Forelimb muscle (tissue), 1 donor: ENCODE data around the gene USP17L5. TPM values are rescaled to one million over a fixed set of nuclear protein-coding genes. Genes with fewer than 3 reads are reported as not detected.
"Not testable (repeated sequence)": the region's sequence is repeated elsewhere in the genome, so short reads cannot be mapped to it uniquely, and the experiment has no call there.

Experiments used
- DNase-seq: peaks from one replicate; pipeline ENCODE4 v3.0.0-alpha.2; 2013; ENCODE audit warnings: low read depth
- polyA plus RNA-seq: library from polyadenylated mRNA; unstranded; fragments of 120-200 nt; gene quantifications from one replicate; pipeline ENCODE4 v1.2.1, GENCODE V29; 2013; ENCODE audit not compliant: insufficient read length

The USP17L5 gene
- not detected for polyA plus RNA-seq

GRCh38 chr4:9339103-9339502 lies at the start of gene USP17L5:
USP17L5 (plus strand) TSS chr4:9339403; CDS start chr4:9339403, 0 bp downstream.
- DNase-seq = not testable (repeated sequence)

GRCh38 chr4:9324191-9324590 lies 15.0 kb upstream of the USP17L5 start:
- DNase-seq = not testable (repeated sequence)

- not testable (repeated sequence) for DNase-seq
These were observed 14.3 kb upstream of the USP17L5 start, which contains the start of gene USP17L24 for GRCh38 chr4:9324865-9325264. USP17L24 (plus strand) TSS chr4:9325165; CDS start chr4:9325165, 0 bp downstream.

- not testable (repeated sequence) for DNase-seq
These were observed 9.6 kb upstream of the USP17L5 start, which contains the start of gene USP17L25 for GRCh38 chr4:9329611-9330010. USP17L25 (plus strand) TSS chr4:9329911; CDS start chr4:9329911, 0 bp downstream.

- DNase-seq = not testable (repeated sequence)
These were observed 4.8 kb upstream of the USP17L5 start, which contains the start of gene USP17L26 for GRCh38 chr4:9334358-9334757. USP17L26 (plus strand) TSS chr4:9334658; CDS start chr4:9334658, 0 bp downstream.

GRCh38 chr4:9343848-9344247 lies 4.6 kb downstream of the USP17L5 start, which contains the start of gene USP17L27:
USP17L27 (plus strand) TSS chr4:9344148; CDS start chr4:9344148, 0 bp downstream.
- DNase-seq = not testable (repeated sequence)

- not testable (repeated sequence) for DNase-seq
These were observed 9.4 kb downstream of the USP17L5 start, which contains the start of gene USP17L28 for GRCh38 chr4:9348593-9348992. USP17L28 (plus strand) TSS chr4:9348893; CDS start chr4:9348893, 0 bp downstream.

- not testable (repeated sequence) for DNase-seq
These were observed 11.7 kb downstream of the USP17L5 start for GRCh38 chr4:9350866-9351265.

- DNase-seq = not testable (repeated sequence)
These were observed 14.1 kb downstream of the USP17L5 start, which contains the start of gene USP17L29 for GRCh38 chr4:9353338-9353737. USP17L29 (plus strand) TSS chr4:9353638; CDS start chr4:9353638, 0 bp downstream.

- not testable (repeated sequence) for DNase-seq
These were observed 23.6 kb downstream of the USP17L5 start, which contains the start of gene USP17L30 for GRCh38 chr4:9362829-9363228. USP17L30 (plus strand) TSS chr4:9363129; CDS start chr4:9363129, 0 bp downstream.

GRCh38 chr4:9379881-9380280 lies 40.7 kb downstream of the USP17L5 start:
- not testable (repeated sequence) for DNase-seq

GRCh38 chr4:9381012-9381534 lies 41.9 kb downstream of the USP17L5 start:
- DNase-seq = not testable (repeated sequence)

- DNase-seq = no peak
These were observed 44.9 kb downstream of the USP17L5 start for GRCh38 chr4:9384126-9384525.

- DNase-seq = not testable (repeated sequence)
These were observed 49.8 kb downstream of the USP17L5 start for GRCh38 chr4:9389001-9389400.

Other genes with a start within 250 kb of the USP17L5 start
- gene FAM90A26, start 169.0 kb upstream of the USP17L5 start, polyA plus RNA-seq = 0.06 TPM
- not detected for gene USP17L10, start 128.7 kb upstream of the USP17L5 start, polyA plus RNA-seq
- not detected for gene USP17L11, start 124.0 kb upstream of the USP17L5 start, polyA plus RNA-seq
- not detected for gene USP17L12, start 119.3 kb upstream of the USP17L5 start, polyA plus RNA-seq
- not detected for gene USP17L13, start 114.5 kb upstream of the USP17L5 start, polyA plus RNA-seq
- gene USP17L15, start 105.0 kb upstream of the USP17L5 start, polyA plus RNA-seq = not detected
- not detected for gene USP17L17, start 95.5 kb upstream of the USP17L5 start, polyA plus RNA-seq
- gene USP17L18, start 90.8 kb upstream of the USP17L5 start, polyA plus RNA-seq = not detected
- not detected for gene USP17L19, start 86.0 kb upstream of the USP17L5 start, polyA plus RNA-seq
- gene USP17L20, start 81.3 kb upstream of the USP17L5 start, polyA plus RNA-seq = not detected
- not detected for gene USP17L21, start 76.5 kb upstream of the USP17L5 start, polyA plus RNA-seq
- gene USP17L22, start 71.8 kb upstream of the USP17L5 start, polyA plus RNA-seq = not detected
- gene USP17L24, start 14.2 kb upstream of the USP17L5 start, polyA plus RNA-seq = not detected
- gene USP17L25, start 9.5 kb upstream of the USP17L5 start, polyA plus RNA-seq = not detected
- not detected for gene USP17L26, start 4.7 kb upstream of the USP17L5 start, polyA plus RNA-seq
- gene USP17L27, start 4.7 kb downstream of the USP17L5 start, polyA plus RNA-seq = not detected
- gene USP17L28, start 9.5 kb downstream of the USP17L5 start, polyA plus RNA-seq = not detected
- not detected for gene USP17L29, start 14.2 kb downstream of the USP17L5 start, polyA plus RNA-seq
- gene USP17L30, start 23.7 kb downstream of the USP17L5 start, polyA plus RNA-seq = not detected
- not detected for gene DEFB131A, start 105.0 kb downstream of the USP17L5 start, polyA plus RNA-seq